HL-60/S4 (cell line): ENCODE measurements around the gene PTPRK.

Experiments used
- in situ Hi-C: fragments of 300-500 bp; cut with MboI; formaldehyde crosslinking; loops from 2 replicates; pipeline ENCODE4 v1.14.3; 2022; ENCODE audit warnings: low sequenced_read_pairs

PTPRK gene

DNA sequence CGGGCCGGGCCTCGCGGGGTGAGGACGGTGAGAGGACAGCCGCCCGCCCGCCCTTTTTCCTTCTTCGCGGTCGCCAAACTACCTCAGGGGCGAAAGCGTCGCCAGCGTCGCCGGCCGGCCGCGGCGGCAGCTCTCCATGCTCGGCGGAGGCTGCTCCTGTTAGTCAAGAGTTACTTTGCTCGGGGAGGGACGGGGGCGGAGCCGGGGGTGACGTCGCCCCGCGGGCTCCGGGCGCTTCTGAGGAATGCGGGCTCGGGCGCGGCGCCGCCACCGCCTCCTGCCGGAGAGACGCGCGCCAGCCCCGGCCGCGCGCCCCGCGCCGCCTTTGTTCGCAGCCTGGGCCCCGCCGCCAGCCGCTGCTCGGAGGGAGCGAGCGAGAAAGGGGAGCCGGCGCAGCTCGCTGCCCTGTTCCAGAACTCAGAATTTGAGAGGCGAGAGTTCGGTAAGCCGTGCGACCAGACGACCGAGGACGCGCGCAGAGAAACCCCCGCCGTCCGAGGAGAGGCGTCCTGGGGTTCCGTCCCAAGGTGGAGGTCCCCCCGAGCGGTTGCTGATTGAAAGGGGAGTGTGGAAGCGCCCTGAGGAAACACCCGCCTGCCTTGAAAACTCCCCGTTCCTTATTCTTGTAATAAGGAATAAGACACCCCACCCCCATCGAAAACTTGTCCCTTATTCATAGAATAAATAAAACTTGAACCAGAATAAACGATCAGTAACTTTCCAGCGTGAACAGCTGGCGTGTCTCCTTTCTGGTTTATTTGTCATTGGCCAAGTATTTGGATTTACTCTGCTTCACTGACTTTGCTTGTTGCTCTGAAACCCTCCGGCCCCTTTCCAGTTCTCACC is at the start of gene PTPRK:
PTPRK (minus strand) TSS at position 164 of the 846 bp plus-strand sequence. CDS start 241 bp downstream, outside the sequence.
- in situ Hi-C loops: no loop called here

DNA sequence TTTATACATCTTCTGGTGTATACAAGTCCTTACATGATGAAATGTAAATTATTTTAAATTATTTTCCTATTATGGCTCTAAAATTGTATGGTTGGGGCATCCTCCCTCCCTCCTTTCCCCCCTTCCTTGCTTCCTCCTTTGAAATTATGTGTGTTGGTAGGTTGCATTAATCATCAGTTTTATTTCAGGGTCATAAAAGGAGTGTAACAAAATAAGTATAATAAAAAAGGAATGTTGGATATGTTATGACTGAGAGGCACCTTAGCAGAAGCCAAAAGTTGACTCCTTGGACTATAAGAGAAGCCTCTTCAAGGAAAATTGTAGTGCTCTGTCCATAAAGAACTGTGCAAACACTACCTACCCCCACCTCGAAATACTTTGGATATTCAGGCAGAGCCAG is 46.6 kb upstream of the PTPRK start:
- in situ Hi-C loops: no loop called here

DNA sequence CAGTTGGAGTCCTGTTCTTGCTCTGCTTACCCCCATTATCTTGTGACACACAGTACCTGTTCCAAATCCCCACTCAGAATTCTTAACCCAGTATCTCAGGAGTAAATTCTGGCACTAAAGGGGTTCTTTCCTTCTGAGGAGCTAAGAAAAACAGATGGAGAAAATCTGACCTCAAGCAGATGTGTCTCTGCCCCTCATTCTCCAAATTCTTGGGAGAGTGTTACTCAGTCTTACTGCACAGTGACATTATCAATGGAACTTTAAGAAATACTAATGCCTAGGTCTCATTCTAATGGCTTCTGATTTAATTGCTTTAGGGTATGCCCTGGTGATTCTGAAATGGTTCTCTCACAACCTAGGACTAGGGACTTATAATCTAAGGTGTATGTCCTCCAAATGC is 40.6 kb upstream of the PTPRK start:
- in situ Hi-C loops: no loop called here

DNA sequence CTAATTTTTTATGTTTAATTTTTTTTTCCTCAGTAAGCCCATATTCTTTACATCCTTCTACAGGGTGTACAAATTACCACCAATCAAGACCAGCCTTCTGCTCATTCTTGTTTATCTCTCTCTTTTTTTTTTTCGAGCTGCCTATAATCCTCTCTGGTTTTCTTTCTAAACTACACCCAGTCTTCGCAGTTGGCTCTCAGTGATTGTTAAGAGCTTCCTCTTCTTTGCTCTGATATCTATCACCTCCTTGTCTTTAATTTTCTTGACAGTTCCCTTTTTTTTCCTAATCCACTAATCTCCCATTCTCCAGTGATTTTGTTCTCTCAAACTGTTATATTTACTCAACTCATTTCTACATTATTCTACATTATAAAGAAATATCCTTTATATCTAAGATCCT is 38.5 kb upstream of the PTPRK start:
- in situ Hi-C loops: no loop called here

DNA sequence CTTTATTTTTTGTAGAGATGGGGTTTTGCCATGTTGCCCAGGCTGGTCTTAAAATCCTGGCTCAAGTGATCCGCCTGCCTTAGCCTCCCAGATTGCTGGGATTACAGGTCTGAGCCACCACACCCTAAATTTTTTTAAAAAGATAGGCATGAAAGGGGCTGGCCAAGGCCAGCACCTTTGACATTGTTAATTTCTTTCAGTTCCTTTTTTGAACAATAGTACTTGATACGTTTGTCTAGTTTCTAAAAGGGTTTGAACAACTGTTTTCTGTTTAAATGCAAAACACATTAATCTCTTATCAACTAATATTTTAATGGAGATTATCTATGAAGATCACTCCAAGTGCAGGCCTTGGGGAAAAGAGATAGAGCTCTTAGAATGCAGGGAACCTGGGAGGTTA is 37.6 kb upstream of the PTPRK start:
- in situ Hi-C loops: no loop called here

DNA sequence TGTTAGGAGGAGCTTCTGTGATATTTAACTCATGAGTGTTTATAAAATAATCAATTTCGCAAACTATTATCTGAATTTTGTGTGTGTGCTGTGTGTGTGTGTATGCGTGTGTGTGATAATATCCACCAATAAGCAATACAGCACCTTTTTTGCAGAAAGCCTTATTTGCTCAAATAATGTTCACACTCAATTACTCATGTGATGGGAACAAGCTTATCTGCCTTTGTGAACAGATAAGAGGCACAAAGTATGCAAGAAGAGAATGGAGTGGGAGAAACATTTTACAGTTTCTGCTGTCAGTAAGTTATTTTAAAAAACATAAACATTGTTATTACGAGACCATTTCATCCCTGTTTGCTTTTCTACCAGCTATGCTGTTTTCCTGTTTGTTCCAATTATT is 36.7 kb upstream of the PTPRK start:
- in situ Hi-C loops: no loop called here

DNA sequence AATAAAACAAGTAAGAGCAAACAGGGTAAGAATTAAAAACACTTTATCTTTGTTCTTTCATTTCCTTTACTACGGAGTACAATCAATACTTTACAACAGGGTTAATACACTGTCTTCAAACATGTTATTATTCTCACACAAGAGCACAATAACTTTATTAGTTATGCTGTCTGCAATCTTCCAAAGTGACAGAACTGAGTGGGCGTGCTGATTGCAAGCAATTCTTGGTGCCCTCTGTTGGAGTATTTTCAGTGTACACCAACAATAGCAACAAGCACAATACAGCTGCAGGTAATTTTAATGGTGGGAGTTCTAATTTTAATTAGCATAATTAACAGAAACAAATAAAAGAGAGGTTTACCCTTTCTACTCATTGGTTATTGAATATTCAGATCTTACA is 33.9 kb upstream of the PTPRK start:
- in situ Hi-C loops: no loop called here

DNA sequence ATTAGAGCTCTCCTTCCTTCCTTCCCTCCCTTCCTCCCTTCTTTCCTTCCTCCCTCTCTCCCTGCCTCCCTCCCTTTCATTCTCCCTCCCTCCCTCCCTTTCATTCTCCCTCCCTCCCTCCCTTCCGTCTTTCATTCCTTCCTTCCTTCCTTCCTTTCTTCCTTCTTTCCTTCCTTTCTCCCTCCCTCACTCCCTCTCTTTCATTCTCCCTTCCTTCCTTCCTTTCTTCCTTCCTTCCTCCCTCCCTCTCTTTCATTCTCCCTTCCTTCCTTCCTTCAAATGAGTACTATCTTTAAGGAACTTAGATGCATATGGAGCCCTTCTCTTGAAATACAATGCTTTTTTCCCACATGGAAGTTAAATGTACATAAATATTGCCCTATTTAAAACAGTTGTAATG is 20.9 kb upstream of the PTPRK start:
- in situ Hi-C loops: no loop called here

DNA sequence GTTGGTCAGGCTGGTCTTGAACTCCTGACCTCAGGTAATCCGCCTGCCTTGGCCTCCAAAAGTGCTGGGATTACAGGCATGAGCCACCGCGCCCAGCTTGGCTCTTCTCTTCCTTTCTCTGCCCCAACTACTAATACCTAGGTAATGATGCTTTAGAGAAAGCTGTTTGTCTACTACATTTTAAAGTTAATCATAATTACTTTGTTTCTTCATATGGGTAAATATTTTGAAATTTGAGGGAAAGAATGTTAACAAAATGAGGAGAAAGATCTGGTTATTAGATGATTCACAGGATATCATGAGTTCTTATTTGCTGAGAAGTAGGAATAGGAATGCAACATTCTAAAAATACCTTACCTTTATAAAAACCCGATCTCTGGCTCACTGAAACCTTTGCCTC is 18.4 kb upstream of the PTPRK start:
- in situ Hi-C loops: no loop called here

DNA sequence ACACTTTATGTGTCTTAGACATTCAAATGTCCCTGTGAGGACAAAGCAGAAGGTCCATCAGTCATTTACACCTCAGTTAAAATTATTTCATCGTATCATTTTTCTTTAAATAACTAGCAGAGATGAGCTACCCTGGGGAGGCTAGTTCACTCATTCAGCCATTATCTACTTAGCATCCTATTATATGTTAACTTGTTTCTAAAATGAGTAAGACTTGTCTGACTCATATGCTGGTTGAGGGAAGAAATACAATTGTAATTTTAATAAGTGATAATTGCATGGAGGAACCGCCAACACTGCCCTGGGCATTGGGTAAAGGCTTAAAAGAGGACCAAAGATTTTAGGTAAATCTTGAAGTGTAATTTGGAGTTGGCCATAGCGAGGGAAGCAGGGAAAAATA is 12.4 kb upstream of the PTPRK start:
- in situ Hi-C loops: no loop called here

DNA sequence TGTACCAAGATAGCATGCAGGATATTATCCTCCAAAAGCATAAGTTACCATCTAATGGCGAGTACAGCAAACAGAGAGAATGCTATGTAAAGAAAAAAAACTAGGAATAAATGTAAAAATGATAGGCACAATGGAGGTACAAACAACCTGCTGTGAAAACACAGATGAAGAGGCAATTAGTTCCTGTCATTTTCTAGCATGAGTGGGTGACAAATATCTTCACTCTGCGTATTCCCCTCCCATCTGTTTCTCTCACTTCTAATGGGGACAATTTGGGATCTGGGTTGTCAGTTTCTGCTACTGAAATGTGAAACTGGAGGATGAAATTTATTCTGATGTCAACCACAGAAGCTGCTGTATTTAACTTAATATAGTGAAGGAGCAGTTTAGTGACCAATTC is 11.7 kb upstream of the PTPRK start:
- in situ Hi-C loops: no loop called here

DNA sequence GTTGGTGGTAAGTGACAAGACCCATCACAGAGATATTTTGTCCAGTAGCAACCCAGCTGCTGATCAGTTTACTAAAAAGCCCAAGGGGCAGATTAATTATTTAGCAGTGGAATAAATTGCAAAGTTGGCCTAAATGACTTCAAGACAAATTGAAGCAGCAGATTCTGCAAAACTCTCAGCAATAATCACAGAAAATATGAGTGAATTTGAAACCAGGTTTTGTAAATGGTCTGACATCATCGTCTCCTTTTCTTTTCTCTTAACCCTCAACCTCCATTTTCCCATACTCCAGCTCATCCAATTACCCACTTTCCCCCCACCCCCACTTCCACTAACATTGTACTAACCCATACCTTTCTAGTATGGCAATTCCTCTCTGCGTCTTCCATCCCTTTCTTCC is 11.3 kb upstream of the PTPRK start:
- in situ Hi-C loops: no loop called here

DNA sequence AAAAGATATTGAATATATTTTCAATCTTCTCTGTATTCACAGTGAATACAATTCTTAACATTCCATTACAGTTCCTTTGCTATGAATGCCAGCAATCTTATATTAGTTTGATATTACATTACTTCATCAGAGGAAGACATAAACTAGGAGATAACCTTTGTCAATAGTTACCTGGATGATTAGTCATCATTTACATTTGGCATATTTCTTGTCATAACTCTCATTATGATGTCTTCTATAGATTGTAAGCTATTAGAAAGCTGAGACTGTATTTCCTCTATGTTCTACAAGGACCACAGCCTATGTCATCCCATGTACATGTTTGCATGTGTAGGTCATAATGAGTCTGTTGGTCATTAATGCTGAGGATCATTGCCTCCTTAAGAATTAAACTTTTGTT is 7.8 kb upstream of the PTPRK start:
- in situ Hi-C loops: no loop called here

DNA sequence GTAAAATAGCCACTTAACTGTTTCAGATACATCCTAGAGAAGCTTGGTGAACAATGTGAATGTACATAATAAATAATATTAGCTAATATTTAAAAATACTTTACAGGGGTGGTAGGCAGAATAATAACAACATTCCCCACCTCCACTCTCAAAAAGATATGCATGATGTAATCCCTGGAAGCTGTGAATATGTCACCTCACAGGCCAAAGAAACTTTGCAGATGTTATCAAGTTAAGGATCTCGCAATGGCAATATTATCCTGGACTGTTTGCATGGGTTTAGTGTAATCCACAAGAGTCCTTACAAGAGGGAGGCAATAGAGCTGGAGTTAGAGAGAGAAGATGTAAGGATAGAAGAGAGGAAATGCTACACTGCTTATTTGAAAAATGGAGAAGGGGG is 7.0 kb upstream of the PTPRK start:
- in situ Hi-C loops: no loop called here

DNA sequence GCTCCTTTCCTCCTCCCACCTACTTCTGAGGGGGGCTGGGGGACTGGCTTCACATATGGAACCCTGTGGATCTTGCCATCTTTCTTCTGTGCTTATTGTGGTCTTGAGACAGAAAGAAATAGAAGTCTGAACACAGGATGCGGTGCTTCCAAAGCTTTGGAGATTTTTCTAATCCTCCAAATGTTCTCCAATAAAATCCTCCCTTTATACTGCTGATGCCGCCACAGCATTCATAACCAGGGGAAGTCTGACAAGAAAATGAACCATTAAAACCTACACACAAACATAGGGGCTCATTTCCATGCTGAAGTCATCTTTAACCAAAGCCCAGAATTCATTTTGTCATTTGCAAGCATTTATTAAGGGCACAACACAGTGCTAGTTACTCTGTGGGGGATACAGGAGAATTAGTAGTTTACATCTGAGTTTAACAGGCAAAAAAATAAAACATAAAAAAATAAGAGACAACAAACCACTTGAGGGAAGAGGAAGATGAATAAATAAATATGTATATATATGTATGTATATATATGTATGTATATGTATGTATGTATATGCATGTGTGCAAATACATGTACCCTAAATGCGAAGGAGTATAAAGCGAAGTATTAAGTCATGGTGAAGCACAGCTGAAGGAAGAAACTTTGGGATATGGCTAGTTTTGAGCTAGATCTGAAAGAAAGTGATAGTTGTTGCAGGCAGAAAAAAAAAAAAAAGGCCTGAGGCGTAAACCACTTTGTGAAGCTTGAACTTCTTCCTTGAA is 5.9 kb upstream of the PTPRK start:
- in situ Hi-C loops: no loop called here

DNA sequence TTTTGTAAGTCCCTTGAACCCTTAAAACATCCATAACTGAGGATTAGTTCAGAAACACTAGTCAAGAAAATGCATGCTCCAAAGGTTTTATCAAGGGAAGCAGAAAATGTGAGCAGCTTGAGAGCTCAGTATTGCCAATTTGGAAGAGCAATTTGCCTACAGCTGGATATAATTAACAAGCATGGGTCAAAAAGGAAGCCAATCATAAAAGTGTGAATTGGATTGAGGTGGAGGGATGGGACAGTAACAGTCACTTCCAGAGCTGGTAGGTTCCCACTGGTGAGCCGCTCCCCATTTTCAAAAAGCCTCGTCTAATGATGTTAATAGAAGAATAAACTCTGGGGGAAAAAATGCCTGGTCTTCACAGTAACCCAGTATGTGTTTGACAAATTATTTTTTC is 5.0 kb upstream of the PTPRK start:
- in situ Hi-C loops: no loop called here

DNA sequence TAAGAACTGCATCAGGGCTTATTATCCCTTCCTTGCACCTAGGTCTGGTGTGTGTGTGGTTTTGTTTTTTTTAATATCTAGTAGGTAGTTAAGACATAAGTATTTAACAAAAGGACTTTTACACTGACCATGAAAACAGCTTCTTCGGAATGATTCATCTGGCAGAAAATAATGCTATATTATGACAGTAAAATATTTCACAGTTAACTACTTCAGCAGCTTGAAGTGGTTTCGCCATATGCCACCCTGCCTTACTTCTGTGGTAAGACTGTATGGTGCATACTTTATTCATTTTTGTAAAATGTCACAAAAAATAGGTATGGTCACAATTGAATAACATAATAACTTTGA is 858 bp upstream of the PTPRK start:
- in situ Hi-C loops: no loop called here

DNA sequence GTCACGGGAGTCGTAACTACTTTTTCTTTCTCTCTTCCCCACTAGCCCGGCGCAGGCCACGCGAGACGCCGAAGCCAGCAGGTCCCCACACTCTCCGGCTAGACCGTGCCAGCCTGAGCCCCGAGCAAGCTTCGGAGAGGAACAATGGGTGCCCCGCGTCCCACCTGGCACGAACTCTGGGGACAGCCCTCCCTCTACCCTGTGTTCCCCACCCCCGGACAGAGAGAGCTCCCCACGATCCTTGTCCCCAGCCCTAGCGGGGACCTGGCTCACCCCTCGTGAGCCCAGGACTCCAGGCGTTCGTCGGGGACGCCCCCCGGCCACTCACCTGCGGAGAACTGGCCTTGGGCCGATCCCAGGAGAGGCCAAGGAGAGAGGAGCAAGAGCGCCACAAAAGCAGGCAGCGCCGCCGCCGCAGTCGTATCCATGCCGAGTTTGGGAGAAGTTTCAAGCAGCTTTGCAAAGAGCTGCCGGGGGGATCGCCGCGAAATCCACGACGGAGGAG is 416 bp downstream of the PTPRK start:
- in situ Hi-C loops: no loop called here

DNA sequence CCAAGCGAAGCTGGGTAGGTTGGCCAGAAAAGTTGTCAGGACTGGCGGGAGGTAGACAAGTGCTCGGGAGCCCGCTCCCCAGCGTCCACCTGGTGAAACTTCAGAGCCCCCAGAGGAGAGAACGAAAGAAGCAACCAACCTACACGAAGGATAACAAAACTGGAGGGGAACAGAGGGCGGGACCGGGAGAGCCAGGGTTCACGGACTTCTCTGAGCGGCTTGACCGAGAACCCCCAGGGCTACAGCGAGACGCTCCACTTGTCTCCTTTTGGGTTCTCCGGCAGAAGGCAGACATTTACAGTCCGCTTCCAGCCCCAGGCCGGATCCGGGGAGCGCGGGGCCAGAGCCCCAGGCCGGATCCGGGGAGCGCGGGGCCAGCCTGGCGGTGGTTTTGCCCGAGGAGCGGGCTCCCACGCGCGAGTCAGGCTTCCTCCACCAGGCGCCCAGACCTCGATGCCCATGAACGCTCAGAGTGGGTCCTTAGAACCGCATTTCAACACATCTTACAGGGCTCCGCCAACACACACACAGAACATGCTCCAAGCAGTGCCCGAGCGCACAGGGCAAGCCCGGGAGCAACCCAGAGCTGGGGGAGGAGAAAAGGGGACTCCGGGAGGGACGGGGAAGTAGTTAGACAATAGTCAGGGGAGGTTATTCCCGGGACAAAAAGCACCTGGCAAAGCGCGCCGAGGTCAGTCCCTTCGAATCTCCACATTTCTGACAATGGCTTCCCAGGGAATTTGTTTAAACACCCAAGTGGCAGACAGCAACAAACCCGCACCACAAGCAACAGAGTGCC is 1.1 kb downstream of the PTPRK start:
- in situ Hi-C loops: no loop called here

DNA sequence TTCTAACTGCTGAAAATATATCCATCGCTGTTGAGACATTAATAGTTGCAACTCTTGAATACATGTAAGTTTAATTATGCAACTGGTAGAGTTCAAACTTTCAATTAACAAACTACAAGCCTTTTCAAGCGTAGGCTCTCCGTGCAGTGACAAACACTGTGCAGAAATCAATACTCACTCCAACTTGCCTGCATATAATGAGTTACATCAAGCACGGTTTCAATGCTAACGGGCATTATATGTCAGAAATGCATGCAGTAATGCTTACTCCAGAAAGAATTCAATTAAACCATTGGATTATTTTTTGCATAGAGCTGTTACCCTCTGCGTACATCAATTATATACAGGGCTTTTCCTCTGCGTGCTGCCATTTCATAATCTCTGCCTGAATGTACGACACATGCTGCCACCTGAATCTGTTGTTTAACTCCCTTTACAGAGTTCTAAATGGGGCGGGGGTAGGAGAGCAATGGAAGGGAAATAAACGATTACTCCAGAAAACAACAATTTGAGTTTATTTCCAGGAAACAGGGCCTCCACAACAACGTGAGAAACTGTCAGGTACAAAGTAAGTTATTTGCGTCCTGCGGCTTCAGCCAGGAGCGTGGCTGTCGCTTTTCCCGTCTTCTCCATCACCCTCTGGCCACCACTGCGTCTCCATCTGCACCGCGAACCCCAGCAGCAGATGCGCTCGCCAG is 1.8 kb downstream of the PTPRK start:
- in situ Hi-C loops: no loop called here

DNA sequence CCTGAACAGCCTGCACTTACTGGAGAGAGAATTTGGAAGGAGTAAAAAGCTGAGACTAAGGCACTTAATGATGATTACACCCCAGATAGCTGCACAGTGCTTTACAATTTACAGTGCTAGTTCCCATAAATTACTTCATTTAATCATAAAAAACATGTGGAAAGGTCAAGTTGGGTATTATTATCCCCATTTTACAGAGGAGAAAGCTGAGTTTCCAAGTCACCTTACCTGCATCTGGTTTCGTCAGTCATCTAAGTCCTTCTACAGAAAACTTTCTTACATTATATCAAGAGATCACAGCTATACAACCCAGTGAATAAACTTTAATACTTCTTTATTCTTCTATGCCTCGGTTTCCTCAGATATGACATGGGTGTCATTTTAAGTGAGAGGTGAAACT is 3.3 kb downstream of the PTPRK start:
- in situ Hi-C loops: no loop called here
